Mesodermal cell (in vitro differentiated cells): ENCODE data around the gene FBN3.
"Not testable (repeated sequence)": the region's sequence is repeated elsewhere in the genome, so short reads cannot be mapped to it uniquely, and the experiment has no call there.

Experiments
- H3K27ac ChIP-seq: 2 replicates; pipeline ENCODE4 v1.7.0; 2013; ENCODE audit warnings: mild to moderate bottlenecking, low read depth, low read length, moderate library complexity; ENCODE audit not compliant: severe bottlenecking
- H3K36me3 ChIP-seq: 2 replicates; pipeline ENCODE4 v1.7.1; 2013; ENCODE audit warnings: mild to moderate bottlenecking, low read length, moderate library complexity; ENCODE audit not compliant: control insufficient read depth, insufficient read depth
- H3K4me1 ChIP-seq: one replicate; pipeline ENCODE4 v1.7.1; 2013; ENCODE audit warnings: mild to moderate bottlenecking, low read length; ENCODE audit not compliant: insufficient read depth, control insufficient read depth, poor library complexity, severe bottlenecking
- H3K4me3 ChIP-seq: 2 replicates; pipeline ENCODE4 v1.7.0; 2013; ENCODE audit warnings: low read length, control low read depth, mild to moderate bottlenecking; ENCODE audit not compliant: insufficient read depth, poor library complexity, severe bottlenecking; ENCODE audit errors: extremely low read depth
- H3K9me3 ChIP-seq: 2 replicates; pipeline ENCODE4 v1.7.1; 2013; ENCODE audit warnings: mild to moderate bottlenecking, low read length, moderate library complexity; ENCODE audit not compliant: control insufficient read depth
- WGBS, 2 experiments: methylation state at CpG; one replicate each; pipeline ENCODE4 v1.1.5; 2013; ENCODE audit warnings: missing lambda C conversion rate in 2 of 2; ENCODE audit not compliant: insufficient coverage in 2 of 2; 5-methylcytosine and 5-hydroxymethylcytosine counted together

The FBN3 gene

GRCh38 chr19:8105471-8105870 lies 43.9 kb downstream of the FBN3 start:
- Histone ChIP-seq H3K36me3 (peaks cover 18% of the 10 kb centered on the region), H3K4me3 (no peak overlapping the region), H3K27ac (no peak overlapping the region), H3K4me1 (peaks cover 4% of the 10 kb centered on the region), H3K9me3 (no peaks in the 10 kb centered on the region)
- whole genome bisulfite sequencing, 2 experiments, result 80% methylated on average over 2 of the region's 2 CpGs; no CpG with 5 or more reads in 1 of the 2 experiments

GRCh38 chr19:8101910-8102309 lies 47.5 kb downstream of the FBN3 start:
- peaks cover 15% of the 10 kb centered on the region for H3K36me3 ChIP-seq
- not testable (repeated sequence) for H3K4me3 ChIP-seq, H3K9me3 ChIP-seq, H3K27ac ChIP-seq, H3K4me1 ChIP-seq
- WGBS, 2 experiments, result 89 to 99% methylated on average over 10 to 11 of the region's 12 CpGs

- 92% methylated on average over 3 to 4 of the region's 4 CpGs for WGBS, 2 experiments
- no peak overlapping the region for H3K27ac ChIP-seq
- no peak overlapping the region for H3K4me3 ChIP-seq
- H3K4me1 ChIP-seq, result no peaks in the 10 kb centered on the region
- peaks cover 16% of the 10 kb centered on the region for H3K36me3 ChIP-seq
- H3K9me3 ChIP-seq, result peaks cover 10% of the 10 kb centered on the region
Observed at GRCh38 chr19:8101311-8101710, 48.1 kb downstream of the FBN3 start.

- Histone ChIP-seq H3K4me3 (no peak overlapping the region), H3K4me1 (no peaks in the 10 kb centered on the region), H3K36me3 (peaks cover 37% of the 10 kb centered on the region), H3K27ac (no peak overlapping the region), H3K9me3 (peaks cover 28% of the 10 kb centered on the region)
- 86 to 90% methylated on average over 5 of the region's 5 CpGs for WGBS, 2 experiments
Observed at GRCh38 chr19:8097681-8098567, 51.5 kb downstream of the FBN3 start.

- no peaks in the 10 kb centered on the region for H3K4me1 ChIP-seq
- H3K9me3 ChIP-seq, result peaks cover 28% of the 10 kb centered on the region
- no peak overlapping the region for H3K27ac ChIP-seq
- no peak overlapping the region for H3K4me3 ChIP-seq
- H3K36me3 ChIP-seq, result peaks cover 33% of the 10 kb centered on the region
- 85 to 91% methylated on average over 7 to 8 of the region's 10 CpGs for WGBS, 2 experiments
Observed at GRCh38 chr19:8097198-8097597, 52.2 kb downstream of the FBN3 start.

GRCh38 chr19:8096071-8096470 lies 53.3 kb downstream of the FBN3 start:
- Histone ChIP-seq H3K4me1 (no peaks in the 10 kb centered on the region), H3K9me3 (peaks cover 28% of the 10 kb centered on the region), H3K27ac (no peak overlapping the region), H3K36me3 (peaks cover 33% of the 10 kb centered on the region), H3K4me3 (no peak overlapping the region)
- WGBS, 2 experiments, result 96 to 100% methylated on average over 2 to 3 of the region's 3 CpGs

GRCh38 chr19:8095354-8095886 lies 54.0 kb downstream of the FBN3 start:
- H3K4me1 ChIP-seq, result no peaks in the 10 kb centered on the region
- 60 to 92% methylated on average over 1 to 2 of the region's 2 CpGs for WGBS, 2 experiments
- H3K27ac ChIP-seq, result no peak overlapping the region
- H3K9me3 ChIP-seq, result peaks cover 28% of the 10 kb centered on the region
- H3K4me3 ChIP-seq, result no peak overlapping the region
- H3K36me3 ChIP-seq, result peaks cover 36% of the 10 kb centered on the region

GRCh38 chr19:8094336-8094735 lies 55.1 kb downstream of the FBN3 start:
- peaks cover 36% of the 10 kb centered on the region for H3K36me3 ChIP-seq
- H3K9me3 ChIP-seq, result peaks cover 28% of the 10 kb centered on the region
- H3K4me3 ChIP-seq, result no peak overlapping the region
- no peaks in the 10 kb centered on the region for H3K4me1 ChIP-seq
- WGBS, 2 experiments, result 84 to 88% methylated on average over 5 to 6 of the region's 6 CpGs
- no peak overlapping the region for H3K27ac ChIP-seq

GRCh38 chr19:8093740-8094139 lies 55.7 kb downstream of the FBN3 start:
- Histone ChIP-seq H3K4me1 (no peaks in the 10 kb centered on the region), H3K27ac (no peak overlapping the region), H3K9me3 (peaks cover 30% of the 10 kb centered on the region), H3K4me3 (no peak overlapping the region), H3K36me3 (peaks cover 41% of the 10 kb centered on the region)
- 92 to 100% methylated on average over 2 of the region's 2 CpGs for WGBS, 2 experiments

- Histone ChIP-seq H3K36me3 (peaks cover 43% of the 10 kb centered on the region), H3K9me3 (peaks cover 19% of the 10 kb centered on the region), H3K4me3 (no peak overlapping the region), H3K27ac (no peak overlapping the region), H3K4me1 (no peaks in the 10 kb centered on the region)
- WGBS, 2 experiments, result 100% methylated on average over 1 to 2 of the region's 2 CpGs
Observed at GRCh38 chr19:8090950-8091349, 58.4 kb downstream of the FBN3 start.
